Dendritic cell treated with granulocyte-macrophage colony-stimulating factor and Interleukin-4, amounts not matched to agents 40 ng/mL and 50 ng/mL, for 4 days (primary cell): Measurements from ENCODE around the gene PRSS58.

Experiments
- H3K27ac Mint-ChIP-seq: one replicate; pipeline ENCODE4 v1.8.0; 2022; ENCODE audit warnings: mild to moderate bottlenecking, mixed read lengths
- H3K27me3 Mint-ChIP-seq: one replicate; pipeline ENCODE4 v1.8.0; 2022; ENCODE audit warnings: mild to moderate bottlenecking, mixed read lengths
- H3K36me3 Mint-ChIP-seq: one replicate; pipeline ENCODE4 v1.8.0; 2022; ENCODE audit warnings: low read depth, mixed read lengths
- H3K4me1 Mint-ChIP-seq: one replicate; pipeline ENCODE4 v1.8.0; 2022; ENCODE audit warnings: low read depth, mixed read lengths
- H3K4me3 Mint-ChIP-seq: one replicate; pipeline ENCODE4 v1.8.0; 2022; ENCODE audit warnings: mild to moderate bottlenecking, moderate library complexity, mixed read lengths
- H3K9me3 Mint-ChIP-seq: one replicate; pipeline ENCODE4 v1.8.0; 2022; ENCODE audit warnings: mixed read lengths
- intact Hi-C: fragments of 100-400 bp; cut with micrococcal nuclease; formaldehyde crosslinking; loops from one replicate; pipeline ENCODE4 v1.15.0; 2022

The PRSS58 gene

DNA sequence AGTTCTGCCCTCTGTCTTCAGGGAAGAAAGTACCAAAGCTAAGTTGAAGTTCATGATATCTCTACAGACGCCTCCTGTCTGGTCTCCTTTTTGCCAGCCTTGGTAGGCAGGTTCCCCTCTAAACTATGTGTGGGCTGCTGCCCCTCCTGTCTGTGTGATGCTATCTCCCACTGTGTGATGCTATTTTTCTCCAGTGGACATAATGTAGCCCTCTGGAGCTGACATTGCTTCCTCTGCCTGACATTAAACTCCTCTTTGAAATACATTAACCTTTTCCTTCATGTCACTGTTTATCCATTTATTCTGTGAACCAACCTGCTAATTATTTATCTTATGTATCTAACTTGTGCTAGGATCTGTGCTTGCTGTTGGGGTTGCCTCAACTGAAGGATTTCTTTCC is at the start of gene PRSS58:
TSS of gene PRSS58 (minus strand) at position 101 of the 400 bp plus-strand sequence. CDS start 351 bp downstream, outside the sequence.
- H3K27ac Mint-ChIP-seq = no peak within 1 kb of the TSS
- H3K4me3 Mint-ChIP-seq = no peak within 1 kb of the TSS
- H3K4me1 Mint-ChIP-seq = no peaks in the 10 kb centered on the region
- no peaks in the 10 kb centered on the region for H3K9me3 Mint-ChIP-seq
- no peaks in the 10 kb centered on the region for H3K27me3 Mint-ChIP-seq
- intact Hi-C loops = no loop called here
- H3K36me3 Mint-ChIP-seq = no peaks in the 10 kb centered on the region

DNA sequence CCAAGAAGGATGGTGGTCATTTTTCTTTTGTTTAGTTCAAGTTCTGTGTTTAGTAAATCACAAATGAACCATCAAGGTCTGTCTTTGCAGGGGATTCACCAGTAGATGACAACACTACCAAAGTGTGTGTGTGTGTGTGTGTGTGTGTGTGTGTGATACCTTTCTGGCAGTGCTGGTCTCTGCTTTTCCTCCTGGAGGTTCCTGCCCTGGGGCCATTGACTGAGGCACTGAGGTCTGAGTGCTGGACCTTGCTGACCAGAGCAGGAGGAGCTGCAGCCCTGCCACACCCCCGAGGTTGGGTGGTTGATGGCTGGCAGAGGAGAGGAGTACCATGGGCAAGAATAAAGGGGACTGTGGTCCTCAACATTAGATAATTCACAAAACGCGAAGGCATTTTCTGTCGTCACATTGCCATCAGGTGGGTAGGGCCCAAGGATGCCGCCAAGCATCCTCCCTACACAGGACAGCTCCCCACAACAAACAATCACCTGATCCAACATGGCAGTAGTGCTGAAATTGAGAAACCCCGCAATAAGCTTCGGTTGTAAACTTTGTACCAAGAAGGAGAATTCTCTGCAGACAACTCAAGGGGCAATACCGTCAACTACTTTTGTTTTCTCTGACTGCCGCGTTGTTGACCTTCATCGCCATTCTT is 49.5 kb upstream of the PRSS58 start:
- H3K9me3 Mint-ChIP-seq = no peaks in the 10 kb centered on the region
- no peak overlapping the region for H3K27ac Mint-ChIP-seq
- peaks cover 5% of the 10 kb centered on the region for H3K4me1 Mint-ChIP-seq
- peaks cover under 1% of the 10 kb centered on the region for H3K27me3 Mint-ChIP-seq
- no peaks in the 10 kb centered on the region for H3K36me3 Mint-ChIP-seq
- no peak overlapping the region for H3K4me3 Mint-ChIP-seq
- intact Hi-C loops = loop anchor here (10.0 kb wide), 1 partner anchor 333 kb away; the partner anchor contains the start of gene TAS2R38

- H3K27ac Mint-ChIP-seq = no peak overlapping the region
- no peaks in the 10 kb centered on the region for H3K27me3 Mint-ChIP-seq
- H3K4me1 Mint-ChIP-seq = peaks cover 22% of the 10 kb centered on the region
- no peaks in the 10 kb centered on the region for H3K36me3 Mint-ChIP-seq
- intact Hi-C loops = loop anchor here (10.0 kb wide), 1 partner anchor 329 kb away; the partner anchor contains the start of gene TAS2R38
- H3K9me3 Mint-ChIP-seq = no peaks in the 10 kb centered on the region
- no peak overlapping the region for H3K4me3 Mint-ChIP-seq
Observed at GRCh38 chr7:142303650-142304049, 45.8 kb upstream of the PRSS58 start.

GRCh38 chr7:142301923-142302550 is 44.2 kb upstream of the PRSS58 start:
- peaks cover 22% of the 10 kb centered on the region for H3K4me1 Mint-ChIP-seq
- no peak overlapping the region for H3K27ac Mint-ChIP-seq
- H3K9me3 Mint-ChIP-seq = no peaks in the 10 kb centered on the region
- intact Hi-C loops = loop anchor here (10.0 kb wide), 1 partner anchor 327 kb away; the partner anchor contains the start of gene TAS2R38
- H3K4me3 Mint-ChIP-seq = no peak overlapping the region
- no peaks in the 10 kb centered on the region for H3K36me3 Mint-ChIP-seq
- peaks cover 2% of the 10 kb centered on the region for H3K27me3 Mint-ChIP-seq

DNA sequence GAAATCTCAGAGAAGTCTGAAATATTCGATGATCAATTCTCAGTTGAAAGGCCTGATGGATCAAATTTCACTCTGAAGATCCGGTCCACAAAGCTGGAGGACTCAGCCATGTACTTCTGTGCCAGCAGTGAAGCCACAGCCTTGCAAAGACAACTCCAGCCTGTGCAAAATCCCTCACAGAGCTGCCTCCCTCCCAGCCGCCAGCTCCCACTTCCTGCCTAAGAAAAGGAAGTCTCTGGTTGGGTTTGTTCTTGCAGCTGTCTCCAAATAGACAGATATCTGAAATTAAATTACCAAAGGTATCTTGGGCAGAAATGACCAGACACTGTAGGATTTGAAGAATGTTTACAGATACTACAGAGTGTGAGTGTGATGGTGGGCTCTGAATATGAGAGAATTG is 43.4 kb upstream of the PRSS58 start:
- Mint-ChIP-seq H3K4me3 (no peak overlapping the region), H3K27me3 (peaks cover 2% of the 10 kb centered on the region), H3K9me3 (no peaks in the 10 kb centered on the region), H3K27ac (no peak overlapping the region), H3K36me3 (no peaks in the 10 kb centered on the region), H3K4me1 (peaks cover 22% of the 10 kb centered on the region)
- intact Hi-C loops = loop anchor here (10.0 kb wide), 1 partner anchor 326 kb away; the partner anchor contains the start of gene TAS2R38

GRCh38 chr7:142300689-142301088 is 42.8 kb upstream of the PRSS58 start:
- H3K4me3 Mint-ChIP-seq = no peak overlapping the region
- H3K27ac Mint-ChIP-seq = no peak overlapping the region

DNA sequence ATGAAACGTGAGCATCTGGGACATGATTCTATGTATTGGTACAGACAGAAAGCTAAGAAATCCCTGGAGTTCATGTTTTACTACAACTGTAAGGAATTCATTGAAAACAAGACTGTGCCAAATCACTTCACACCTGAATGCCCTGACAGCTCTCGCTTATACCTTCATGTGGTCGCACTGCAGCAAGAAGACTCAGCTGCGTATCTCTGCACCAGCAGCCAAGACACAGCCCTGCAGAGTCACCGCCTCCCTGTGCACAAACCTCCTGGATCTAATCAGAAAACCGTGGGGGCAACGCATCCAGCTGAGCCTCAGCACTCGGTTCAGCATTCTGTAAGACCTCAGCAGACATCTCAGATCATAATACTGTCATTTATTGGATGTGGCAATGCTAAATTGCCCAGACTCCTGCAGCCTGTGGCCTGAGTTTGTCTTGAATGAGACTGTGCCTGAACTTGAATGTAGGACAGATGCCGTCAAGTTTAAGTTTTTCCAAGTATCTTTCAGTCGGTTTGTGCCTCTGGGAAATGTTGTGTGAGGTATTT is 41.5 kb upstream of the PRSS58 start:
- H3K4me3 Mint-ChIP-seq = no peak overlapping the region
- H3K27me3 Mint-ChIP-seq = peaks cover 2% of the 10 kb centered on the region
- no peaks in the 10 kb centered on the region for H3K9me3 Mint-ChIP-seq
- no peaks in the 10 kb centered on the region for H3K36me3 Mint-ChIP-seq
- peaks cover 27% of the 10 kb centered on the region for H3K4me1 Mint-ChIP-seq
- intact Hi-C loops = no loop called here
- H3K27ac Mint-ChIP-seq = no peak overlapping the region

More at GRCh38 chr7:142300689-142301088, 42.8 kb upstream of the PRSS58 start:
- Mint-ChIP-seq H3K36me3 (no peaks in the 10 kb centered on the region), H3K27me3 (peaks cover 2% of the 10 kb centered on the region), H3K9me3 (no peaks in the 10 kb centered on the region), H3K4me1 (peaks cover 27% of the 10 kb centered on the region)
- intact Hi-C loops = loop anchor here (10.0 kb wide), 1 partner anchor 326 kb away; the partner anchor contains the start of gene TAS2R38

- Mint-ChIP-seq H3K4me3 (no peak overlapping the region), H3K27me3 (peaks cover 2% of the 10 kb centered on the region), H3K4me1 (peaks cover 24% of the 10 kb centered on the region), H3K9me3 (no peaks in the 10 kb centered on the region), H3K36me3 (no peaks in the 10 kb centered on the region), H3K27ac (no peak overlapping the region)
- intact Hi-C loops = no loop called here
Observed at GRCh38 chr7:142298627-142299026, 40.8 kb upstream of the PRSS58 start.

- no peak overlapping the region for H3K27ac Mint-ChIP-seq
- intact Hi-C loops = no loop called here
Observed at GRCh38 chr7:142298009-142298408, 40.2 kb upstream of the PRSS58 start.

DNA sequence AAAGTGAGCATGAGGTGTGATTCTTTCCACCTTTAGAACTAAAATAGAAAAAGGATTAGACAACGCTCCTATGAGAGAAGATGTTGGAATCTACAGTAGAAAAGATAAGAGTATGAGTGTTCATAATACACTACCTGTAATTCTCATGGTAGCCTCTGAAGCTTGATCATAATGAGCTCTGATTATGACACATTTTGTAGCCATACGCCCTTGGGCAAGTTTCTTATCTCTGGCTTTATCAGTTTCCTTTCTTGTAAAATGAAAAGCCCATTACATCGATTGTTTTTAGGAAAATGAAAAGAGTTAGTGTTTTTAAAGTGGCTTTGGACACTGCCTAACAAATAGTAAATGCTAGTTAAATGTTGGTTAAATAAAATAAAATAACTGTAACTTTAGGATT is 22.4 kb upstream of the PRSS58 start:
- H3K4me3 Mint-ChIP-seq = no peak overlapping the region
- H3K4me1 Mint-ChIP-seq = no peaks in the 10 kb centered on the region
- H3K9me3 Mint-ChIP-seq = peaks cover 16% of the 10 kb centered on the region
- H3K27me3 Mint-ChIP-seq = peaks cover 9% of the 10 kb centered on the region
- intact Hi-C loops = no loop called here
- no peaks in the 10 kb centered on the region for H3K36me3 Mint-ChIP-seq
- H3K27ac Mint-ChIP-seq = no peak overlapping the region

More at GRCh38 chr7:142298009-142298408, 40.2 kb upstream of the PRSS58 start:
- Mint-ChIP-seq H3K9me3 (no peaks in the 10 kb centered on the region), H3K36me3 (no peaks in the 10 kb centered on the region), H3K27me3 (peaks cover 2% of the 10 kb centered on the region), H3K4me3 (no peak overlapping the region), H3K4me1 (peaks cover 22% of the 10 kb centered on the region)

DNA sequence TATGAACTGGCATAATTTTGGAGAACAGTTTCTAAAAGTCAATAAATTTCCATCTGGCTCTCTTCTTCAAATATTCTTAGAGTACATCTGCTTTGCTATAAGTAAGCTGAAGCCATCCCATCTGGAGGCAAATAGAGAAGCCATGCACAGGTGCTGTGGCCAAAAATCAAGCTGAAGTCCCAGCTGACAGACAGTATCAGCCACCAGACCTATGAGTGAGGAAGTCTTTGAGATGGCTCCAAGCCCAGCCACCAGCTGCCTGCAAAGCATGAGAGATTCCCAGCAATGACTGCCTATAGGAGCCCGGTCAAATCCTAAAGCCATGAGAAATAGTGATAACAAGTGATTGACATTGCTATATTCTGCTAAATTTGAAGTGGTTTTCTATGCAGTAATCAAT is 21.7 kb upstream of the PRSS58 start:
- H3K36me3 Mint-ChIP-seq = no peaks in the 10 kb centered on the region
- no peaks in the 10 kb centered on the region for H3K4me1 Mint-ChIP-seq
- no peak overlapping the region for H3K4me3 Mint-ChIP-seq
- no peak overlapping the region for H3K27ac Mint-ChIP-seq
- peaks cover 9% of the 10 kb centered on the region for H3K27me3 Mint-ChIP-seq
- peaks cover 23% of the 10 kb centered on the region for H3K9me3 Mint-ChIP-seq
- intact Hi-C loops = no loop called here

DNA sequence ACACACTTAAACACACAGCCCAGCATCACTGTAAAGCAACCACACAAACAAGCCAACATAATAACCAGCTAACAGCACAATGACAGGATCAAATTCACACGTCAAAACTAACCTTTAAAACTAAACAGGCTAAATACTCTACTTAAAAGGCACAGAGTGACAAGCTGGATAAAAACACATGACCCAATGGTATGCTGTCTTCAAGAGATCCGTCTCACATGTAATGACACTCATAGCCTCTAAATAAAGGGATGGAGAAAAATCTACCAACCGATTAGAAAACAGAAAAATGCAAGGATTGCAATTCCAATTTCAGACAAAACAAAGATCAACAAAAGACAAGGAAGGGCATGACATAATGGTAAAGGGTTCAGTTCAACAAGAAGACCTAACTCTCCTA is 17.2 kb upstream of the PRSS58 start:
- H3K36me3 Mint-ChIP-seq = no peaks in the 10 kb centered on the region
- intact Hi-C loops = no loop called here
- no peaks in the 10 kb centered on the region for H3K4me1 Mint-ChIP-seq
- no peak overlapping the region for H3K27ac Mint-ChIP-seq
- peaks cover 23% of the 10 kb centered on the region for H3K9me3 Mint-ChIP-seq
- no peak overlapping the region for H3K4me3 Mint-ChIP-seq
- peaks cover 7% of the 10 kb centered on the region for H3K27me3 Mint-ChIP-seq

DNA sequence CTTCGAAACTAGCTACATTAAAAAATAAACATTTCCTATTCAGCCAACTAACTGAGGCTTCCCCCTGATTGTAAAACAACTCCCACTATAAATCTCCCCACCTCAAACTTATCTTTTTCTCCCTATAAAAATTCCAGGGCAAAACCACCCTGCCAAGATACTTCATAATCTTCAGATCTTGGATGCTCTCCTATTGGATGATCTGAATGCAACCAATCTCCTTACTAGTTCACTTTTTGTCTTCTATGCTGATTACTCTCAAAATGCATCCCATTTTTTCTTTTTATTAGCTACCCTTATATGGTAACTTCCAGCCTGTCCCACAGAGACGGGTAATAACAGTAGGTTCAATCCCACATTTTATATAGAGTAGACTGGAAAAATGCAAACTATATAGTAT is 15.0 kb upstream of the PRSS58 start:
- intact Hi-C loops = no loop called here
- Mint-ChIP-seq H3K9me3 (peaks cover 23% of the 10 kb centered on the region), H3K4me3 (no peak overlapping the region), H3K4me1 (no peaks in the 10 kb centered on the region), H3K36me3 (no peaks in the 10 kb centered on the region), H3K27me3 (peaks cover 6% of the 10 kb centered on the region), H3K27ac (no peak overlapping the region)

DNA sequence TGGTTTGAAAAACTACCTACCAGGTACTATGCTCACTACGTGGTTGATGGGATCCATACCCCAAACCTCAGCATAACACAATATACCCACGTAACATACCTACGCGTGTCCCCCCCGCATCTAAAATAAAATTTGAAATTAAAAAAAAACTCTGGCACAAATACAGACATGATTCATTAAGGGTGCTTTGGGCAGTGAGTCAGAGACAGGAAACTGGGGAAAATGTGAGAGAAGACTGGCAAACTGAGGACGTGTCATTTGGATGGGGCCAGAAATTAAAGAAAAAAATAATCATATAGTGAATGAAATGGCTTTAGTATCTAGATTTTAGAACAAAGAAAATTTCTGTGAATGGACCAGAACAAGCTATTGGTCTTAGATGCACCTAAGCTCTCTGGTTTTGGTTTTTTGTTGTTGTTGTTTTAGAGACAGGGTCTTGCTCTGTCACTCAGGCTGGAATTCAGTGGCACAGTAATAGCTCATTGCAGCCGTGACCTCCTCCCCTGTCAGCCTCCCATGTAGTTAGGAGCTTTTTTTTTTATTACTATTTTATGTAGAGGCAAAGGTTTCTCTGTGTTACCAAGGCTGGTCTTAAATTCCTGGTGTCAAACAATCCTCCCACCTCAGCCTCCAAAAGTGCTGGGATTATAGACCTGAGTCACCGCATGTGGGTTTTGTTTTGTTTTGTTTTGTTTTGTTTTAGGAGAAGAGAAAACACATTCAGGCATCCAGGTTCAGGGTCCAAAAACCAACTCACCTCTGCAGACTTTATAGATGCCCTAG is 5.9 kb upstream of the PRSS58 start:
- H3K4me3 Mint-ChIP-seq = no peak overlapping the region
- H3K27me3 Mint-ChIP-seq = no peaks in the 10 kb centered on the region
- no peaks in the 10 kb centered on the region for H3K9me3 Mint-ChIP-seq
- no peaks in the 10 kb centered on the region for H3K36me3 Mint-ChIP-seq
- H3K4me1 Mint-ChIP-seq = no peaks in the 10 kb centered on the region
- intact Hi-C loops = no loop called here
- no peak overlapping the region for H3K27ac Mint-ChIP-seq
